H1 (cell line): Measurements from ENCODE around the gene TBX3. TPM values are rescaled to one million over a fixed set of nuclear protein-coding genes. Genes with fewer than 3 reads are reported as not detected.
A peak's percentile ranks its signal among the peaks of the same experiment; 100 is the strongest.

Experiments used
- BCL11A ChIP-seq, 2 experiments: IDR thresholded peaks; one replicate each; pipeline ENCODE4 v1.6.1; 2011; ENCODE audit warnings: low read depth in 2 of 2, low read length in 2 of 2, mild to moderate bottlenecking in 2 of 2
- EZH2 ChIP-seq: fragments of 200-600 bp; sonication (generic); IDR thresholded peaks from 2 replicates; pipeline ENCODE4 v1.7.1; 2012; ENCODE audit warnings: low read depth, mild to moderate bottlenecking, moderate library complexity, low read length, inconsistent platforms; ENCODE audit not compliant: severe bottlenecking
- RFX5 ChIP-seq: IDR thresholded peaks from 2 replicates; pipeline ENCODE4 v1.6.1; 2011; ENCODE audit warnings: low read depth, low read length, improper control_type of control experiment, borderline replicate concordance
- TCF12 ChIP-seq: IDR thresholded peaks from 2 replicates; pipeline ENCODE4 v1.6.1; 2011; ENCODE audit warnings: low read depth, mild to moderate bottlenecking, low read length
- polyA plus RNA-seq, 7 experiments: library from polyadenylated mRNA; depleted of rRNA in 3 of 7; stranded (reverse) in 5 of 7; unstranded in 2 of 7; fragments of >200 nt in 5 of 7; fragments of 200-250 nt in 2 of 7; gene quantifications; 1 replicate in 5 of 7; 2 replicates in 1 of 7; 4 replicates in 1 of 7; pipeline versions ENCODE4 v1.2.1 to v1.2.3, GENCODE V29; 2011 to 2013; ENCODE audit warnings: missing spikeins in 2 of 7, mixed read lengths in 2 of 7
- total RNA-seq: library from RNA; stranded (reverse); fragmentation: NEBNext Ultra II Directional; extraction: Animal tissue kit (Norgen Biotek cat#: 25700); gene quantifications from 2 replicates; pipeline ENCODE4 v1.2.1, GENCODE V29; 2021
- TF ChIP-seq, protein P1 (sequence below): IDR thresholded peaks from 2 replicates; pipeline ENCODE4 v1.6.1; 2011; ENCODE audit warnings: low read length, improper control_type of control experiment

TBX3 gene
- total and polyA plus RNA-seq, 2 of the 8 experiments (the other 6 are each of a cell fraction or from before 2014, with no cell fraction given) = 0.09 to 1.0 TPM

DNA sequence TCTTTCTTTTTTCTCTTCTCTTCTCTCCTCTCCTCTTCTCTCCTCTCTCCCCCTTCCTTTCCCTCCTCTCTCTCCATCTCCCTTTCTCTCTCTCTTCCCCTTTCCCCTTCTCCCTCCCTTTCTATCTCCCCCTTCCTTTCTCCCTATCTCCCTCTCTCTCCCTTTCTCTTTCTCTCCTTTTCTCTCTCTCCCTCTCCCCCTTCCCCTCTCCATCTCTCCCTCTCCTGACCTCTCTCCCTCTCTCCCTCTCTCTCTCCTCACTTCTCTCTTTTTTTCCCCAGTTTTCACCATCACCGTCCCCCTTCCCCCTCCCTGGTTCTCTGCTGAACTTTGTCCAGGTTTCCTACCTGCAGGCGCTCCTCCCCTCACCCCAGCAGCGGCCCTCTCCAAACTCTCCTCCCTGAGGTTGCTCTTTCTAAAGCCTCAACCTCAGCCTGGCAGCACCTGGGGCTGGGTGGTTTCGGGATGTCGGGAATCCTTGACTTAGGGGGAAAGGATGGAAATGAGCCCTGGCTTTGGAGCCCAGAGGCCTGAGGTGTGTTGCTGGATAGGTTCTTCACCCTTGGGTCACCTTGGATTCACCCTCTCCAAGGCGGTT, 14.7 kb upstream of the TBX3 start (continued):
- no peak for TF ChIP-seq EZH2
- TF ChIP-seq TCF12 = 0 out of 2 replicates have a peak, but pooled peaks have one; percentile 51
- TF ChIP-seq RFX5 = no peak
- TF ChIP-seq, protein P1, sequence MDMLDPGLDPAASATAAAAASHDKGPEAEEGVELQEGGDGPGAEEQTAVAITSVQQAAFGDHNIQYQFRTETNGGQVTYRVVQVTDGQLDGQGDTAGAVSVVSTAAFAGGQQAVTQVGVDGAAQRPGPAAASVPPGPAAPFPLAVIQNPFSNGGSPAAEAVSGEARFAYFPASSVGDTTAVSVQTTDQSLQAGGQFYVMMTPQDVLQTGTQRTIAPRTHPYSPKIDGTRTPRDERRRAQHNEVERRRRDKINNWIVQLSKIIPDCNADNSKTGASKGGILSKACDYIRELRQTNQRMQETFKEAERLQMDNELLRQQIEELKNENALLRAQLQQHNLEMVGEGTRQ = no peak
- TF ChIP-seq BCL11A (IDR thresholded peaks at IDR 0.05; ENCODE audit: low read depth in 2 of 2, low read length in 2 of 2) = no peak
- TF ChIP-seq, all 59 proteins: peak for 9
